Measurements from ENCODE around the gene CLMN. TPM values are rescaled to one million over a fixed set of nuclear protein-coding genes. Genes with fewer than 3 reads are reported as not detected.

The CLMN gene
- total RNA-seq, 1 experiment from 2014 or later, result 33.4 TPM

DNA sequence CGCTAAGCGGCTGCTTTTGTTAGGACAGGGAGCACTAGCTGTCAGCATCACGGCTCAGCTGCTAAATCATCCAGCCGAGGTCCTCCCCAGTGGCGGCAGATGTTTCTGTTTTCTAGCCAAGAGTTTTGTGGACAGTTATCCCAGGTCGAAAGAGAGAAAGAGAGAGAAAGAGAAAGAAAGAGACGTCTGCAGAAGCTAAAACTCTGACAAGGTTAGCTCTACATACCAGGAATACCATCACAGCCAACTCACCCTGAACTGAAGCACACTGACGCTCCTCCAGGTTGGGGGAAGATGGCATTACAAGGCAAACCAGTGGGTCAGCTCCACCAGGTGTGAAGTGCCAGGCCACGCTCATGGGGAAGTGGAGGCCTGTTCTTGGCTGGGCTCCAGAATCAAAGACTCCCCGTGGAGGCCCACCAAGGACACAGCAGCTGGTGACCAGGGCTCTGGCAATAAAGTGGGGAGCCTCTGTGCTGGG, 97.5 kb downstream of the CLMN start (continued):
- TF ChIP-seq, protein P1, sequence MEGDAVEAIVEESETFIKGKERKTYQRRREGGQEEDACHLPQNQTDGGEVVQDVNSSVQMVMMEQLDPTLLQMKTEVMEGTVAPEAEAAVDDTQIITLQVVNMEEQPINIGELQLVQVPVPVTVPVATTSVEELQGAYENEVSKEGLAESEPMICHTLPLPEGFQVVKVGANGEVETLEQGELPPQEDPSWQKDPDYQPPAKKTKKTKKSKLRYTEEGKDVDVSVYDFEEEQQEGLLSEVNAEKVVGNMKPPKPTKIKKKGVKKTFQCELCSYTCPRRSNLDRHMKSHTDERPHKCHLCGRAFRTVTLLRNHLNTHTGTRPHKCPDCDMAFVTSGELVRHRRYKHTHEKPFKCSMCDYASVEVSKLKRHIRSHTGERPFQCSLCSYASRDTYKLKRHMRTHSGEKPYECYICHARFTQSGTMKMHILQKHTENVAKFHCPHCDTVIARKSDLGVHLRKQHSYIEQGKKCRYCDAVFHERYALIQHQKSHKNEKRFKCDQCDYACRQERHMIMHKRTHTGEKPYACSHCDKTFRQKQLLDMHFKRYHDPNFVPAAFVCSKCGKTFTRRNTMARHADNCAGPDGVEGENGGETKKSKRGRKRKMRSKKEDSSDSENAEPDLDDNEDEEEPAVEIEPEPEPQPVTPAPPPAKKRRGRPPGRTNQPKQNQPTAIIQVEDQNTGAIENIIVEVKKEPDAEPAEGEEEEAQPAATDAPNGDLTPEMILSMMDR (IDR thresholded peaks at IDR 0.05 in 2 of 3, conservative IDR thresholded peaks at IDR 0.05 in 1 of 3; ENCODE audit: borderline replicate concordance in 1 of 3, insufficient read depth in 1 of 3, low read depth in 2 of 3, low read length in 2 of 3), result no peak
- no peak for TF ChIP-seq TCF7L2 (IDR thresholded peaks at IDR 0.05; ENCODE audit: borderline replicate concordance, extremely low read depth, insufficient read depth, insufficient read length)
- TF ChIP-seq ZNF274 (IDR thresholded peaks at IDR 0.05; ENCODE audit: low read depth, low read length), result no peak

DNA sequence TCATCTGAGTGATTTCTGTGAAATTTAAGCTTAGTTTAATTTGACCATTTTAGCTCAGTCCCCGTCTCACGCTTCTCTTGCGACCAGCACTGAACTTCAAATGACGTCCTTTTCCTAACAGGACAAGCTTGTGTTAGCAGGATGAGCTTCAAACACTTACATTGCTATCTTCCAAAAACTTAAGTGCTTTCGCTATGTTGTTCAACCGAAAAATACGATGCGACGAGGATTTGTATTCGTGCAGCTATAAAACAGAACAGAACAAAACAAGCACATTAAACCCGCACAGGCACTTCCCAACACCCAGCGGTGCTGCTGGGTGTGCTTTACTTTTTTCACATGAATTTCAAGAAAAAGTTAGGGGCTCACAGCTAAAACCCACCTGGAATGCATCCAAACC, 98.2 kb downstream of the CLMN start:
- no peaks in the 10 kb centered on the region for H3K36me3 ChIP-seq (ENCODE audit: control insufficient read depth in 1 of 2, insufficient read depth in 2 of 2, low read length in 2 of 2)
- H3K79me2 ChIP-seq (ENCODE audit: insufficient read depth, low read length), result no peaks in the 10 kb centered on the region
- ChIA-PET RAD21 (ENCODE audit: low non-redundant PET in 1 of 2, low total read pairs in 2 of 2, uncharacterized antibody in 2 of 2, unreplicated experiment in 2 of 2) (no interaction called here), POLR2A (no interaction called here), CTCF (no interaction called here)
- no peak overlapping the region for H3K4me2 ChIP-seq (ENCODE audit: low read length)
- H2AFZ ChIP-seq (ENCODE audit: low read depth, low read length, poor library complexity, severe bottlenecking), result no peak overlapping the region
- no peak overlapping the region for H3K4me3 ChIP-seq (replicated peaks in 1 of 2; ENCODE audit: low read depth in 1 of 2, low read length in 2 of 2)
- no peaks in the 10 kb centered on the region for H3K27me3 ChIP-seq (ENCODE audit: insufficient read depth, low read length)
- intact Hi-C loops (cut with micrococcal nuclease), result no loop called here
- no peak overlapping the region for H3K9ac ChIP-seq (ENCODE audit: low read length)
- H3K9me3 ChIP-seq (ENCODE audit: control insufficient read depth in 1 of 2, insufficient read depth in 1 of 2, low read depth in 1 of 2, low read length in 2 of 2), result no peaks in the 10 kb centered on the region
- no peaks in the 10 kb centered on the region for H3K9me2 ChIP-seq (ENCODE audit: insufficient read depth)
- DNase-seq (ENCODE audit: low read depth, low spot score), result no peak
- BruUV-seq (replicated peaks), result no TSS peak
- H3K4me1 ChIP-seq (ENCODE audit: control insufficient read depth in 1 of 2, insufficient read depth in 2 of 2, low read length in 2 of 2), result no peaks in the 10 kb centered on the region; a peak in 1 of 4 replicates
- ATAC-seq, result no peak
- H4K20me1 ChIP-seq (ENCODE audit: insufficient read depth), result no peaks in the 10 kb centered on the region
- TF ChIP-seq YY1 (IDR thresholded peaks at IDR 0.05; ENCODE audit: extremely low read depth, insufficient replicate concordance, low read depth, low read length) (no peak), SP1 (IDR thresholded peaks at IDR 0.05; ENCODE audit: low read depth) (no peak), POLR2AphosphoS5 (IDR thresholded peaks at IDR 0.05; ENCODE audit: low read depth, low read length) (no peak), SIN3A (IDR thresholded peaks at IDR 0.05; ENCODE audit: low read depth) (no peak), POLR2A (IDR thresholded peaks at IDR 0.05; ENCODE audit: borderline replicate concordance, extremely low read depth, insufficient read depth, insufficient read length) (no peak), FOSL1 (IDR thresholded peaks at IDR 0.05; ENCODE audit: low read depth) (no peak), CEBPB (IDR thresholded peaks at IDR 0.05; ENCODE audit: low read depth) (no peak), EZH2 (IDR thresholded peaks at IDR 0.05) (no peak), JUND (IDR thresholded peaks at IDR 0.05) (no peak), RAD21 (IDR thresholded peaks at IDR 0.05; ENCODE audit: low read depth) (no peak), SRF (IDR thresholded peaks at IDR 0.05; ENCODE audit: low read depth) (no peak)
- TF ChIP-seq, protein P2, sequence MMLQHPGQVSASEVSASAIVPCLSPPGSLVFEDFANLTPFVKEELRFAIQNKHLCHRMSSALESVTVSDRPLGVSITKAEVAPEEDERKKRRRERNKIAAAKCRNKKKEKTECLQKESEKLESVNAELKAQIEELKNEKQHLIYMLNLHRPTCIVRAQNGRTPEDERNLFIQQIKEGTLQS (IDR thresholded peaks at IDR 0.05), result no peak
- TF ChIP-seq, protein P3, sequence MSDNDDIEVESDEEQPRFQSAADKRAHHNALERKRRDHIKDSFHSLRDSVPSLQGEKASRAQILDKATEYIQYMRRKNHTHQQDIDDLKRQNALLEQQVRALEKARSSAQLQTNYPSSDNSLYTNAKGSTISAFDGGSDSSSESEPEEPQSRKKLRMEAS (IDR thresholded peaks at IDR 0.05), result no peak
- TF ChIP-seq, protein P4, sequence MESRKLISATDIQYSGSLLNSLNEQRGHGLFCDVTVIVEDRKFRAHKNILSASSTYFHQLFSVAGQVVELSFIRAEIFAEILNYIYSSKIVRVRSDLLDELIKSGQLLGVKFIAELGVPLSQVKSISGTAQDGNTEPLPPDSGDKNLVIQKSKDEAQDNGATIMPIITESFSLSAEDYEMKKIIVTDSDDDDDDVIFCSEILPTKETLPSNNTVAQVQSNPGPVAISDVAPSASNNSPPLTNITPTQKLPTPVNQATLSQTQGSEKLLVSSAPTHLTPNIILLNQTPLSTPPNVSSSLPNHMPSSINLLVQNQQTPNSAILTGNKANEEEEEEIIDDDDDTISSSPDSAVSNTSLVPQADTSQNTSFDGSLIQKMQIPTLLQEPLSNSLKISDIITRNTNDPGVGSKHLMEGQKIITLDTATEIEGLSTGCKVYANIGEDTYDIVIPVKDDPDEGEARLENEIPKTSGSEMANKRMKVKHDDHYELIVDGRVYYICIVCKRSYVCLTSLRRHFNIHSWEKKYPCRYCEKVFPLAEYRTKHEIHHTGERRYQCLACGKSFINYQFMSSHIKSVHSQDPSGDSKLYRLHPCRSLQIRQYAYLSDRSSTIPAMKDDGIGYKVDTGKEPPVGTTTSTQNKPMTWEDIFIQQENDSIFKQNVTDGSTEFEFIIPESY (IDR thresholded peaks at IDR 0.05; ENCODE audit: extremely low read depth, insufficient replicate concordance, low read length), result no peak
- TF ChIP-seq, protein P1 (IDR thresholded peaks at IDR 0.05 in 2 of 3, conservative IDR thresholded peaks at IDR 0.05 in 1 of 3; ENCODE audit: borderline replicate concordance in 1 of 3, insufficient read depth in 1 of 3, low read depth in 2 of 3, low read length in 2 of 3), result no peak
- no peak overlapping the region for H3K27ac ChIP-seq (ENCODE audit: low read depth, low read length)
